A549 (cell line): ENCODE measurements around the gene TSBP1.

Source experiments
- CEBPB ChIP-seq, 2 experiments: fragments of >200 bp in 1 of 2; sonication (Bioruptor Twin) in 1 of 2; formaldehyde crosslinking in 1 of 2; IDR thresholded peaks; 2 replicates each; pipeline ENCODE4 v1.6.1; 2012 to 2016
- EP300 ChIP-seq, 2 experiments: fragments of >200 bp; sonication (Bioruptor Twin); formaldehyde crosslinking; IDR thresholded peaks; 2 replicates in 1 of 2; 3 replicates in 1 of 2; pipeline ENCODE4 v1.6.1; 2016 to 2017
- FOSL2 ChIP-seq, 2 experiments: fragments of 450-650 bp in 1 of 2; fragments of >200 bp in 1 of 2; sonication (Bioruptor Twin) in 1 of 2; formaldehyde crosslinking; IDR thresholded peaks; 2 replicates each; pipeline versions ENCODE4 v1.5.0 to v1.6.1; 2016 to 2020; ENCODE audit warnings: mild to moderate bottlenecking in 1 of 2, moderate library complexity in 1 of 2
- FOXS1 ChIP-seq: fragments of 250-450 bp; sonication (Bioruptor Pico); IDR thresholded peaks from 2 replicates; pipeline ENCODE4 v1.5.0; 2020; ENCODE audit warnings: mild to moderate bottlenecking, moderate library complexity
- MYC ChIP-seq: IDR thresholded peaks from 2 replicates; pipeline ENCODE4 v1.6.1; 2012; ENCODE audit warnings: mild to moderate bottlenecking, inconsistent platforms, low read length, improper control_type of control experiment, borderline replicate concordance
- PHF8 ChIP-seq: fragments of 200-600 bp; sonication (generic); IDR thresholded peaks from 2 replicates; pipeline ENCODE4 v1.6.1; 2016; ENCODE audit warnings: low read depth, mild to moderate bottlenecking, antibody characterized with exemption, moderate library complexity, borderline replicate concordance
- POLR2A ChIP-seq: IDR thresholded peaks from 2 replicates; pipeline ENCODE4 v1.6.1; 2012; ENCODE audit warnings: mild to moderate bottlenecking, low read length
- ZC3H11A ChIP-seq: fragments of 450-650 bp; IDR thresholded peaks from 2 replicates; pipeline ENCODE4 v1.6.1; 2014; ENCODE audit warnings: antibody characterized with exemption, mild to moderate bottlenecking
- TF ChIP-seq, protein P1 (sequence below): fragments of >200 bp; sonication (Bioruptor Twin); formaldehyde crosslinking; IDR thresholded peaks from 3 replicates; pipeline ENCODE4 v1.5.1; 2016
- TF ChIP-seq, protein P2 (sequence below): fragments of 200-600 bp; sonication (generic); IDR thresholded peaks from 2 replicates; pipeline ENCODE4 v1.6.1; 2016; ENCODE audit warnings: antibody characterized with exemption, mild to moderate bottlenecking, moderate library complexity
- TF ChIP-seq, protein P3 (sequence below): fragments of 150-350 bp; IDR thresholded peaks from 2 replicates; pipeline ENCODE4 v1.6.1; 2014; ENCODE audit warnings: low read depth, mild to moderate bottlenecking, low read length

DNA sequence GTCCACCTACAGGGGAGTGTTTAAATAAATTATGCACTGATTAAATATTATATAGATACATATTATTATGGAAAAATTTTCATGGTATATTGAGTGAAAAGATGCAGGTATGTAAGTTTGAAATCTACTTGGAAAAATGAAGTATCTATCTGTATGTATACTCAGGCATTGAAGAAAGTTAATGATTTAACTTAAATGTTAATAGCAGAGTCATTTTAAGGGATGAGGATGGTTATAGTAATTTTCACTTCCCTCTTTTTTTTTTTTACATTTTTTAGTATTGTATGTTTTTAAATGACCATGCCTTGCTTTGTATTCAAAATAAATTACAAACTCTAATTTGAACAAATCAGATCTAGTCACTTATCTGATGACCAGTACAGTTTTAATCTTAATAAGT lies 104.7 kb downstream of the TSBP1 start:
- TF ChIP-seq, protein P1, sequence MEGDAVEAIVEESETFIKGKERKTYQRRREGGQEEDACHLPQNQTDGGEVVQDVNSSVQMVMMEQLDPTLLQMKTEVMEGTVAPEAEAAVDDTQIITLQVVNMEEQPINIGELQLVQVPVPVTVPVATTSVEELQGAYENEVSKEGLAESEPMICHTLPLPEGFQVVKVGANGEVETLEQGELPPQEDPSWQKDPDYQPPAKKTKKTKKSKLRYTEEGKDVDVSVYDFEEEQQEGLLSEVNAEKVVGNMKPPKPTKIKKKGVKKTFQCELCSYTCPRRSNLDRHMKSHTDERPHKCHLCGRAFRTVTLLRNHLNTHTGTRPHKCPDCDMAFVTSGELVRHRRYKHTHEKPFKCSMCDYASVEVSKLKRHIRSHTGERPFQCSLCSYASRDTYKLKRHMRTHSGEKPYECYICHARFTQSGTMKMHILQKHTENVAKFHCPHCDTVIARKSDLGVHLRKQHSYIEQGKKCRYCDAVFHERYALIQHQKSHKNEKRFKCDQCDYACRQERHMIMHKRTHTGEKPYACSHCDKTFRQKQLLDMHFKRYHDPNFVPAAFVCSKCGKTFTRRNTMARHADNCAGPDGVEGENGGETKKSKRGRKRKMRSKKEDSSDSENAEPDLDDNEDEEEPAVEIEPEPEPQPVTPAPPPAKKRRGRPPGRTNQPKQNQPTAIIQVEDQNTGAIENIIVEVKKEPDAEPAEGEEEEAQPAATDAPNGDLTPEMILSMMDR, result no peak
- no peak for TF ChIP-seq ZC3H11A
- TF ChIP-seq, protein P2, sequence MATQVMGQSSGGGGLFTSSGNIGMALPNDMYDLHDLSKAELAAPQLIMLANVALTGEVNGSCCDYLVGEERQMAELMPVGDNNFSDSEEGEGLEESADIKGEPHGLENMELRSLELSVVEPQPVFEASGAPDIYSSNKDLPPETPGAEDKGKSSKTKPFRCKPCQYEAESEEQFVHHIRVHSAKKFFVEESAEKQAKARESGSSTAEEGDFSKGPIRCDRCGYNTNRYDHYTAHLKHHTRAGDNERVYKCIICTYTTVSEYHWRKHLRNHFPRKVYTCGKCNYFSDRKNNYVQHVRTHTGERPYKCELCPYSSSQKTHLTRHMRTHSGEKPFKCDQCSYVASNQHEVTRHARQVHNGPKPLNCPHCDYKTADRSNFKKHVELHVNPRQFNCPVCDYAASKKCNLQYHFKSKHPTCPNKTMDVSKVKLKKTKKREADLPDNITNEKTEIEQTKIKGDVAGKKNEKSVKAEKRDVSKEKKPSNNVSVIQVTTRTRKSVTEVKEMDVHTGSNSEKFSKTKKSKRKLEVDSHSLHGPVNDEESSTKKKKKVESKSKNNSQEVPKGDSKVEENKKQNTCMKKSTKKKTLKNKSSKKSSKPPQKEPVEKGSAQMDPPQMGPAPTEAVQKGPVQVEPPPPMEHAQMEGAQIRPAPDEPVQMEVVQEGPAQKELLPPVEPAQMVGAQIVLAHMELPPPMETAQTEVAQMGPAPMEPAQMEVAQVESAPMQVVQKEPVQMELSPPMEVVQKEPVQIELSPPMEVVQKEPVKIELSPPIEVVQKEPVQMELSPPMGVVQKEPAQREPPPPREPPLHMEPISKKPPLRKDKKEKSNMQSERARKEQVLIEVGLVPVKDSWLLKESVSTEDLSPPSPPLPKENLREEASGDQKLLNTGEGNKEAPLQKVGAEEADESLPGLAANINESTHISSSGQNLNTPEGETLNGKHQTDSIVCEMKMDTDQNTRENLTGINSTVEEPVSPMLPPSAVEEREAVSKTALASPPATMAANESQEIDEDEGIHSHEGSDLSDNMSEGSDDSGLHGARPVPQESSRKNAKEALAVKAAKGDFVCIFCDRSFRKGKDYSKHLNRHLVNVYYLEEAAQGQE, result no peak
- TF ChIP-seq EP300 (IDR thresholded peaks at IDR 0.05), result no peak
- TF ChIP-seq FOXS1 (CRISPR knock-in tag), result no peak
- TF ChIP-seq CEBPB (IDR thresholded peaks at IDR 0.05), result no peak
- TF ChIP-seq, protein P3, sequence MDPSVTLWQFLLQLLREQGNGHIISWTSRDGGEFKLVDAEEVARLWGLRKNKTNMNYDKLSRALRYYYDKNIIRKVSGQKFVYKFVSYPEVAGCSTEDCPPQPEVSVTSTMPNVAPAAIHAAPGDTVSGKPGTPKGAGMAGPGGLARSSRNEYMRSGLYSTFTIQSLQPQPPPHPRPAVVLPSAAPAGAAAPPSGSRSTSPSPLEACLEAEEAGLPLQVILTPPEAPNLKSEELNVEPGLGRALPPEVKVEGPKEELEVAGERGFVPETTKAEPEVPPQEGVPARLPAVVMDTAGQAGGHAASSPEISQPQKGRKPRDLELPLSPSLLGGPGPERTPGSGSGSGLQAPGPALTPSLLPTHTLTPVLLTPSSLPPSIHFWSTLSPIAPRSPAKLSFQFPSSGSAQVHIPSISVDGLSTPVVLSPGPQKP, result no peak
- no peak for TF ChIP-seq MYC
- no peak for TF ChIP-seq FOSL2 (IDR thresholded peaks at IDR 0.05)
- no peak for TF ChIP-seq FOSL2 (CRISPR knock-in tag; IDR thresholded peaks at IDR 0.05)
- no peak for TF ChIP-seq PHF8
- no peak for TF ChIP-seq POLR2A
